Activated CD8-positive, alpha-beta memory T cell treated with anti-CD3 and anti-CD28 coated beads, Interleukin-2, amount 50 U/mL, for 24 hours (primary cell): ENCODE measurements around the gene LRRC10B.

Source experiments
- DNase-seq: peaks from one replicate; pipeline ENCODE4 v3.0.0-alpha.2; 2020; ENCODE audit errors: extremely low read depth

Gene LRRC10B

GRCh38 chr11:61546663-61547062, 38.1 kb downstream of the LRRC10B start:
- DNase-seq = no peak

GRCh38 chr11:61547246-61547645, 38.7 kb downstream of the LRRC10B start:
- DNase-seq = no peak

GRCh38 chr11:61549177-61549576, 40.6 kb downstream of the LRRC10B start:
- DNase-seq = no peak

- no peak for DNase-seq
These were observed 41.4 kb downstream of the LRRC10B start for GRCh38 chr11:61549662-61550568.

- DNase-seq = no peak
These were observed 42.2 kb downstream of the LRRC10B start for GRCh38 chr11:61550665-61551227.

GRCh38 chr11:61551634-61552033, 43.1 kb downstream of the LRRC10B start:
- no peak for DNase-seq

GRCh38 chr11:61552108-61552635, 43.6 kb downstream of the LRRC10B start:
- no peak for DNase-seq

GRCh38 chr11:61553373-61554171, 45.0 kb downstream of the LRRC10B start:
- DNase-seq = no peak

- no peak for DNase-seq
These were observed 45.8 kb downstream of the LRRC10B start for GRCh38 chr11:61554172-61554988.

- DNase-seq = no peak
These were observed 46.8 kb downstream of the LRRC10B start for GRCh38 chr11:61555051-61555969.

GRCh38 chr11:61555978-61556377, 47.4 kb downstream of the LRRC10B start:
- DNase-seq = no peak

- DNase-seq = no peak
These were observed 48.1 kb downstream of the LRRC10B start for GRCh38 chr11:61556621-61557020.
